Astrocyte of the cerebellum (primary cell): Measurements from ENCODE around the gene HSD17B13.
"Not testable (repeated sequence)": the region's sequence is repeated elsewhere in the genome, so short reads cannot be mapped to it uniquely, and the experiment has no call there.

ENCODE experiments used
- DNase-seq: peaks from one replicate; pipeline ENCODE4 v3.0.0-alpha.2; 2011; ENCODE audit warnings: low read depth
- H3K4me3 ChIP-seq: 2 replicates; pipeline ENCODE4 v1.5.1; 2011; ENCODE audit warnings: mild to moderate bottlenecking, low read depth, low read length, moderate library complexity
- CTCF ChIP-seq: IDR thresholded peaks from 2 replicates; pipeline ENCODE4 v1.5.1; 2012; ENCODE audit warnings: low read length, low read depth, moderate library complexity, mild to moderate bottlenecking; ENCODE audit errors: missing control alignments
- in situ Hi-C: cut with HindIII; loops from 2 replicates; pipeline ENCODE4 v1.10.0; 2017; ENCODE audit warnings: low sequenced_read_pairs

The HSD17B13 gene

GRCh38 chr4:87286970-87287369, 35.7 kb downstream of the HSD17B13 start:
- in situ Hi-C loops: no loop called here
- no peak overlapping the region for H3K4me3 ChIP-seq
- no peak for TF ChIP-seq CTCF

GRCh38 chr4:87284268-87284667, 38.4 kb downstream of the HSD17B13 start:
- in situ Hi-C loops: not testable (repeated sequence)

More at GRCh38 chr4:87286970-87287369, 35.7 kb downstream of the HSD17B13 start:
- no peak for DNase-seq

GRCh38 chr4:87283151-87283550, 39.5 kb downstream of the HSD17B13 start:
- no peak overlapping the region for H3K4me3 ChIP-seq
- TF ChIP-seq CTCF: no peak
- in situ Hi-C loops: no loop called here
- no peak for DNase-seq

More at GRCh38 chr4:87284268-87284667, 38.4 kb downstream of the HSD17B13 start:
- not testable (repeated sequence) for DNase-seq, H3K4me3 ChIP-seq

- TF ChIP-seq CTCF: no peak
- no peak overlapping the region for H3K4me3 ChIP-seq
- no peak for DNase-seq
- in situ Hi-C loops: no loop called here
These were observed 41.1 kb downstream of the HSD17B13 start for GRCh38 chr4:87281603-87282002.

GRCh38 chr4:87278335-87278794, 44.3 kb downstream of the HSD17B13 start:
- no peak for TF ChIP-seq CTCF
- H3K4me3 ChIP-seq: no peak overlapping the region
- DNase-seq: no peak
- in situ Hi-C loops: no loop called here

- no peak for DNase-seq
- in situ Hi-C loops: no loop called here
- TF ChIP-seq CTCF: no peak
These were observed 47.4 kb downstream of the HSD17B13 start for GRCh38 chr4:87275311-87275710.

GRCh38 chr4:87274803-87275202, 47.9 kb downstream of the HSD17B13 start:
- no peak overlapping the region for H3K4me3 ChIP-seq
- in situ Hi-C loops: no loop called here
- TF ChIP-seq CTCF: no peak
- no peak for DNase-seq

More at GRCh38 chr4:87275311-87275710, 47.4 kb downstream of the HSD17B13 start:
- H3K4me3 ChIP-seq: no peak overlapping the region
